ENCODE measurements around the gene CENPB.

The CENPB gene

DNA sequence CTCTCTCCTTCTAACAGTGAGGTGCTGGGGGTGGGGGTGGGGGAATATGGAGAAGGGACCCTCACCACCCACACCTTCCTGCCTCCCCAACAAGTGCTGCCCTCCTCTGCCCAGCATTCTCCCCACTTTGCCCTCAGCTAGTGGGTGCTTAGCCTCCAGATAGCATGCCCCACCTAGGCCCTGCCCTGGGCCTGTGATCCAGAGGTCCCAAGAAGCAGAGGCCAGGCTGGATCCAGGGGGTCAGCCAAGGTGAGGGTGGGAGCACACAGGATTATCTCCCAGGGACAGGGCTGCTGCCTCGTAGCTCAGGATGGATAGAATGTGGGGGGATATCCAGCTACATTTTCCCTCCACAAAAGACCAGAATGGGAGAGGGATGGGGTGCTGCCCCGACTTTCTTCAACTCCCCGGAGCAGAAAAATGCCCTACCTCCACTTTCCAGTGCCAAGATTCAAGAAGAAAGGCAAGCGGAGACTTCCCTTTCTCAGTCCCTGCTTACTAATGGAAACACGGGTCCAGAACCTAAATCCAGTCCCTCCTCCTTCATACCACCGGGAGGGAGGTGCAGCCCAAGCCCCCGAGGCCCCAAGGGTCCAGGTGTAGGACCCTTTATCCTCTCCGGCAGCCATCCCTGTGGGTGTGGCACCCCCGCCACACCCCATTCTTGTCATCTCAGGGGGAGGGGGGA, 20.0 kb downstream of the CENPB start:
- DNase-seq (ENCODE audit: low spot score): no peak

DNA sequence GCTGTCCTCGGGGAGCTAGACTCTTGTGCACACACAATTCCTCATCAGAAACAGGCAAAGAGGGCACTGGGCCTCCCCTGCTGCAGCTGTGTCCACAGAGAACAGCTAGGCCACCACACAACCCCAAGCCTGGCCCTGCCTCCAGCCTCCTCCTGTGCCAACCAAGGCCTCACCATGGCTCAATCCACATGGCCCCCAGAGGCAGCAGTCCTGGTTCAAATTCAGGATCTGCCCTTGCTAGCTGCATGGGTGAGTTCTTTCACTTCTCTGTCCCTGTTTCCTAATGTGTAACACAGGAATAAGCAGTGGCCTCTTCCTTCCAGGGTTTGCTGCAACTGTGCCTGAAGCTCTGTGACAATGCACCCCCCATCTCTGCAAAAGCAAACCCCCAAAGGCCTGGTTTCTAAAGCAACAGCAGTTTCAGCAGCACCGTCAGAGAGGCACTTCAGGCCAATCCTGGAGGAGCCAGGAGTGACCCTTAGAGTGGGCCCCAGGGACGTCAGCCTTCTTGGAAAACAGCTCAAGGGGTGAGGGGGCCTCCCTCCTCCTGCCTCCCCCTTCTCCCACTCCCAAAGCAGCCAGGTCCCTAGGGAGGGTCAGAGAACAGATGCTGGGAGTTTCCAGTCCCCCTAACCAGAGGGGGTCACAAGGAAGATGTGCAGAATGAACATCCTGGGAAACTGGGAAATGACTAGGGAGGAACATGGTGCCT, 21.2 kb downstream of the CENPB start:
- no peak for DNase-seq (ENCODE audit: low spot score)

DNA sequence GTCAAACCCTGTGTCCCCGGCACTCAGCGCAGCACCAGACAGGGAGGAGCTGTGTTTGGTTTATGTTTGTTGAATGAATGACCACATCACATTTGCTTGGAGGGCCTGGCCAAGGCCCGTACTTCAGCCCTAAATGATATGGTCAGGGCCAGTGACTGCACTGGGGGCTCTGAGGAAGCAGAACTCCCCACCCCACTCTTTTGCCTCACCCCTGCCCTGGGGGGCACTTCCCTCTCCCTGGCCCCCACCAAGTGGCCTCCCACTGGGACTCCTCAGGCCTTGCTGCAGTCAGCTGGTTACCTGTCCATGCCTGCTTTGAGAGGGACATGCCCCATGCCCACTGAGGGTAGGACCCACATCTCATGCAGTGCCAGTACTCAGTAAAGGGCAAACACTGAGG, 21.9 kb downstream of the CENPB start:
- DNase-seq (ENCODE audit: low spot score): no peak

DNA sequence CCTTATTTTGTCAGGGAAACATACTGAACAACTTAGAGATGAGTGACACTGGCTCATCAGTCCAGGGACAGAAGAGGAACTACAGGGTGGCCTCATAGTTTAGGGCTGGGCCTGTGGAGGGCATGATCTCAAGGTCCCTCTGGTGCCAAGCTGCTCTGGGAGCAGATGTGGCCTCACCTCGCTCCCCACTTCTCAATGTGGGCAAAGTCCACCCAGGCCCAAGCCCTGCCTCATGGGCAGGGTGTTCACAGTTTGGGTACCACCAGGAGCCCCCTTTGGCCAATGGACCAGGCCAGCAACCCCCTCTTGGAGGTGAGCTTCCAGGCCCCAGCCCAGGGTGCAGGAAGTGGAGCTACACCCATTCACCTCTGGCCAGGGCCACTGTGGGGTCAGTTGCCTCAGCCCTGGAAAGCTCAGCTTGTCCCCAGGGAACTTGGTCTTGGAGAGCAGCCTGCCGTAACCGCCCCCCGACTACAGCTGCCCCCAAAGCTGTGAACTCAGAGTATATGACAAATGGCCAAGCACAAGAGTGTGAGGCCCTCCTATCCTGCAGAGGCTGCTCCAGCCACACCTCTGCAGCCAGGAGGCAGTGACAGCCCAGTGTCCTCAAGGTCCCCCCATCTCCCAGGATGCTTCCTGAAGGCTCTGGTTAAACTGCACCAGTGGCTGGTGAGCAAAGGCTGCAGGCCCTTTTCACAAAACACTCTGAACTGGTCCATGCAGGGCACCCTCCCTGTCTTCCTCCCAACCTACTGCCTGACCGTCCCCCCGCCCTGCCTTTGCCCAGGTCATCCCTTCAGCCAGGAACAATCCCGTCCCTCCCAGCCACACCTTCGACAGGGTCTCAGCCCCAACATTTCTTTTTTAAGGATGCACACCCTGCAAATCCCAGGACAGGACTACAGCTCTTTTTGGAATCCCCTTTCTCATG, 22.6 kb downstream of the CENPB start:
- DNase-seq (ENCODE audit: low spot score): no peak

DNA sequence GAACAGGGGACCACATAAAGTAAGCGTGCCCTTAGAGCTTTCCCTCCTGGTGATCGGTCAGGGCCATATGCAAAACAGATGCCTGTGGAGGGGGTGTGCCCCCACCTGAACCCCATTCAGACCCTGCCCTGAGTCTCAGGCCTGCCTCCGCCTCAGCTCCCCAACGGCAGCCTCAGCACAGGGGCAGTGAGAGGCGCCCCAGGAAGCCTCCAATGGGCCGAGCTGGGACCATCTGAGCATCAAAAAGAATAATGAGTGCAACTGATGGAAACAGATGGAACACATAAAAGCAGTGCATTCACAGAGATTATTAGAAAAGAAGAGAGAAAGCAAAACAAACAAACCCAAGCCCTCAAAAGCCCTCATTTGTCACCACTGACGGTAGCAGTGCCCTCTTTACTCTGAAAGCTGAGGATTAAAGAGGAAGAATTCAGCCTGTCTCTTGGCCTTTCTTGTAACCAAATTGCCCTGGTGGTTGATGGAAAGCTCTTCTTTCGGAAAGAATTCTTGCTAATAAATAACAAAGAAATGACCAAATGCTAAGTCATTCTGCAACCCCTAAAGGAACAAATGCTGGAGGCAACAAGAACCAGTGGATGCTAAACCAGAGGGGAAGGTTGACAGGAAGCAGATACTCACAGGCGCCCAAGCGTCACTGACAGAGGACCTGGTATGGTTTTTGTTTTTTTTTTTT, 25.7 kb downstream of the CENPB start:
- no peak for DNase-seq (ENCODE audit: low spot score)

DNA sequence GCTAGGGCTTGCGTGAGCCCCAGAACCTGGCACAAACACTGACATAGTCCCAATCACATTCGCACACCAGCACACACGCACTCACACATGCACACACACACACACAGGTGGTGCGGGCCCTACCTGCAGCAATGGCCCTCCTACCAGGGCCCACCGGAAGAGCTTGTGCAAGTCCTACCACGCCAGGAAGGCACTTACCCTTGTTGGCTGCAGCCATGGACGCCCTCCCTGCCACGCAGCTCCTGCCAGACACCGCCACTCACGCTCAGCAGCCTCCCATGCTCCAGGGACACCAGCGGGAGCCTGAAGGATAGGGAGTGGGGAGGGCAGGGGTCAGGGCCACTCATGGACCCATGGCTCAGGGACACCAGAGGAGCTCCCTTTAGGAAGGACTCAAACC, 26.7 kb downstream of the CENPB start:
- no peak for DNase-seq (ENCODE audit: low spot score)

DNA sequence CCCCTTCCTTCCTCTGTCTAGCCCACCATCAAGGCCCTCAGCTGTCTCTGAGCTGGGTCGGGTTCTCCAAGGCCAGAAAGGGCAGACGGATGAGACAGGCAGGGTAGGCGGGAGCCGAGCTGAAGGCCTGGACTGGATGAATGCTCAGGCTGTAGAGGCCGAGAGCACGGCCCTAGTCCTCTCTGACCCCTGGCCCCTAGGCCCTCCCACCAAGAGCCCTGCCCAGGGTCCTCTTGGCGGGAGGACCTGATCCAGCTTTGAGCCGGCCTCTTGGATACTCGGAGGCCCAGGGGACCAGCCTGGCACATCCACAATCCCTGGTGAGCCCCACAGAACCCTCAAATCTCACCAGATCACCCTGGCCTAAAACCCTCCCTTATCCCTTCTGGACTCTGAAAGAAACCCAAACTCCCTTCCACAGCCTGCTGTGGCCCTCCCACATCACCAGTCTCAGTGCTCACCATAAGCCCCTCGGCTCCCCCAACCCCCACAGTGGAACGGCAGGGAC, 27.2 kb downstream of the CENPB start:
- no peak for DNase-seq (ENCODE audit: low spot score)

DNA sequence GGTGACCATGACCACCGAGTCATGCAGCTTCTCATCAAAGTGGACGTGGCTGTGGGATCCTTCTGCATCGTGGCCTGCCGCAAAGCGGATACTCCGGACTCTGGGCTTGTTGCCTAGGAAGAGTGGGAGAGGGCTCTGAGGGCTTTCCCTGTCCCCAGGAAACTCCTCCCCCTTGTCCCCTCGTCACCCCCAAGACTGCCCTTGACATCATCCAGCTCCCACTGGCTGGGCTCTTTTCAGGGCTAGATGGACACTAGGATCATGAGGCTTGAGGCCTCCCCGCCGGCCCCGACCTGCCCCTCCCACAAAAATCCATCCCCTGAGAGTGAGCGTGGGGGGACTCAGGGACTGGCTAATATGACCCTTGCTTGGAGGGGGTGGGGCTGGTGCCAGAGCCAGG, 28.0 kb downstream of the CENPB start:
- DNase-seq (ENCODE audit: low spot score): no peak

DNA sequence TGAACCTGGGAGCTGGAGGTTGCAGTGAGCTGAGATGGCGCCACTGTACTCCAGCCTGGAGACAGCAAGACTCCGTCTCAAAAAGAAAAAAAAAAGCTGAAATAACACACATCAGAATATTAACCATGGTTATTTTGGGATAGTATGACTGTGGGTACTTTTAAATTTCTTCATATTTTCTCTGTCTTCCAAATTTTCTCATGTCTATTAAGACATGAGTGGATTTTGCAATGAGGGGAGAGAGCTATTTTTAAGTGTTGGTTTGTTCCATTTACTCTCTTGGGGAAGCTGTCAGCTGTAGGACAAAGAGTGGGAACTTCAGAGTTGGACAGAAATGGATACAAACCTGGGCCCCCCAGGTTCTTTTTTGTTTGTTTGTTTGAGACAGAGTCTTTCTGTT, 29.3 kb downstream of the CENPB start:
- no peak for DNase-seq (ENCODE audit: low spot score)

DNA sequence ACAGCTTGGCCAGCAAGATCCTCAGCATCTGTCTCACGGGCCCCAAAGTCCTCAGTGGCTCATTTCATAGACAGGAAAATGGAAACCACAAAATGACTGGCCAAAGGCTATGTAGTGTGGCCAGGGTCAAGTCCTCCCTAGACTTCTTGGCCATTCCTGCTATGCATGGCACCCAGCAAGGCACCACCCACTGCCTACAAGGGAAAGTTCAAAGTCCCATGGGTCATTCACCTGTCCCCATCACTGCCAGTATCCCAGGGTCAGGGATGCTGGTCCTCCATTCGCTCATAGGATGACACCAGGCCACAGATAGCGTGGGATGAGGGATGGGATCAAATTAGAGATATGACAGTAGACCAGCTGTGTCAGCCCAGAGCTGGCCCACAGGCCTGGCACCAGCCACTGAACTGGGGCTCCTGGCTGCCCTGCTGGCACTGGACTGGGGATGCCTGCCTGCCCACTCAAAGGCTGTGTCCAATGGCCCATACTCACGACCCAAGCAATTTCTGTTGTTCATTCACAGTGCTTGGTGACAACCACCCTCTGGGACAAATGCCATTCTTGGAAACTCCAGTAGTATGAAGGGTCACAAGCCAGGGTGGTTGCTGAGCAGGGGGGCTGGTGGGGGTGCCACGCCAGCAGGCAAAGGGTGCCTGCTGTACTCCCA, 30.6 kb downstream of the CENPB start:
- DNase-seq (ENCODE audit: low spot score): no peak

DNA sequence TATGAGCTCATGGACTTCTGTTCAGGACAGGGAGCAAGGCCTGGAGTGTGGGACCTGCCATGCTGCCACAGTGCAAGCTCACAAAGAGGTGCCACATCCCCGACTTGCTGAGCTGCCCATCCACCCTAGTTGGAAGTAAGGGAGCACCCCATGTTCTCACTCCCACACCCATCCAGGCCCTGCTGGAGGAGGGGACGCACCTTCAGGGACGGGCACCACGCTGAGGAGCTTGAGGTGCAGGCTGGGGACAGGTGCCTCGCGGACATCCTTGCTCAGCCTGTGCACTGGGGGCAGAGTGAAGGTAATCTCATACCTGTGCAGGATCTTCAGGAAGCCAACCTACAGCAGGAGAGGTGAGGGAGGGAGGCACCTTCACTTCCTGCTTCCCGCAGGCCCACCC, 31.3 kb downstream of the CENPB start:
- DNase-seq (ENCODE audit: low spot score): no peak

DNA sequence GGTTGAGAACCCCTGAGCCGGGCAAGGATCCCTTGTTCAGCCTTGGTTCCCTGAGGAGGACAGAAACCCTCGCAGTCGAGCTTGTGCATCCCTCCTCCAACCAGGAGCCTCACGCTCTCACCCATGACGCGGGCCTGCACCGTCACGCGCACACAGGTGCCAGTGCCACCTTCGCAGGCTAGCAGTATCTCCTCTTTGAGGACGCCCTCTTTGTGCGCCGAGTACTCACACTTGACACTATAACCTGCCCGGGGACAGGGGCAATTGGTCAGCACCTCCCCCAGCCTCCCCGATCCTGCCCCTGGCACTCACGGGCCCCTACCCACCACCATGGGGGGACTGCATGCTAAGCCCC, 32.3 kb downstream of the CENPB start:
- no peak for DNase-seq (ENCODE audit: low spot score)

DNA sequence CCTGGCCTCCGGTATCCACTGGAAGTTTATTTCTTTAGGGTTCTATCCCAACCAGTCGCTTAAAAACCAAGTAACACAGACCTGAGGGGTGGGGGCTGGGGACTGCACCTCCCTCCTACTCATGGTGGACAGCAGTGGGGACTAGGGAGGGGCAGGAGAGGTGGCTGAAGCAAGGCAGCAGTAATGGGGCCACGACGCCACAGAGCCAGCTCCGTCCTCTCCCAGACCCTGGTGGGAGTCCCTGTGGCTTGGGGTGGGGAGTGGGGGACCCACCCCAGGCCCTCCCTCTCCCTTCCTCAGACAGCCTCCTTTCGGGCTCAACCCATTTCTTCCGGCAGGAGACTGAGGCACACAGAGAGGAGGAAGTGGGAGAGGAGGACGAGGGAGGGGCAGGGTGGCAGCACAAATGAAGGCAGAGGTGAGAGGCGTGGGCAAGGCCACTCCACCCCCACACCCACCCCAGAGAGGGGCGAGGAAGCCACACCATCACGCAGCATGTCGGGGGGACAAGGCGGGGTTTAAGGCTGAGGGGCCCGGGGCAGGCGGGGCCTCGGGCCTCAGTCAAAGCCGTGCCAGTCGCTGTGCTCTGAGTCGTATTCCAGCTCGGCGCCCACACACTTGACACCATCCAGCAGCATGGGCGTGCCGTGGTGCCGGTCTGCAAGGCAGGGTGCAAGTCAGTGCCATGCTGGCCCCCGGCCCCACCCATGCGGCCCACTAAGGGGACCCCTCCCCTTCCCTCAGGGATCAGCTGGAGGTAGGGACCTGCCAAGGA, 32.9 kb downstream of the CENPB start:
- DNase-seq (ENCODE audit: low spot score): no peak

DNA sequence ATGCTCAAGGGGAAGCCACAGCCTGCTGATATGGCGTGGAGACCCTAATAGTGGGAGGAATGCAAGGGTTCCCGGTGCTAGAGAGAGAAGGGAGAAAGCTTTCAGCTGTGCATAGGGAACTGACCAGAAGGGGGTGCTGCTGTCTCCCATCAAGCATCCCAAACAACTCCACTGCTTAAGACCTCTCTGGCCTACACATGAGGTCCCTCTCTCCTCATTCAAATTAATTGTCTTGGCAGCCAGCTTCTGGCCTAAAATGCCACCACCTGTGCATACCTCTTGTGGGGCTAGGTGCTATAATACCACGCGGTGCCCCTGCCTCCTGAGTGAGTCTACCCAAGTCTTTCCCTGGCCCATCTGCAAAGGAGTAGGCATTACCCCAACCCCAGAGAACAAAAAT, 33.4 kb downstream of the CENPB start:
- peak; percentile 49 for DNase-seq (ENCODE audit: low spot score)

DNA sequence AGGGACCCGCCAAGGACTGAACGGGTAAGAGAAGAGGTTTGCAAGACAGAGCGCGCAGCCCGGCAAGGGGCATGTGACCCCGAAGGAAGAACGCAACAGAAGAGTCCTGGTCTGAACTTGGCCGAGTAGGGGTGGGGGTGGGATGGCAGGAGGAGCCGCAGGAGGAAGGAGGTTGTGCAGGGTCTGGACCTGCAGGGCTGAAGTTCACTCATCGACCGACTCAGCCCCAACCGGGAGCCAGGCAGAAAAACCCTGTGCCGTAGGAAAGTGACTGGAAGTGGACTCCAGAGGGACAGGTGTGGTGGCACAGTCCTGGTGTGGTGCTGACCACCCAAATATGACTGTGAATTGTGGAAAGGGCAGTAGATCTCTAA, 34.2 kb downstream of the CENPB start:
- no peak for DNase-seq (ENCODE audit: low spot score)

DNA sequence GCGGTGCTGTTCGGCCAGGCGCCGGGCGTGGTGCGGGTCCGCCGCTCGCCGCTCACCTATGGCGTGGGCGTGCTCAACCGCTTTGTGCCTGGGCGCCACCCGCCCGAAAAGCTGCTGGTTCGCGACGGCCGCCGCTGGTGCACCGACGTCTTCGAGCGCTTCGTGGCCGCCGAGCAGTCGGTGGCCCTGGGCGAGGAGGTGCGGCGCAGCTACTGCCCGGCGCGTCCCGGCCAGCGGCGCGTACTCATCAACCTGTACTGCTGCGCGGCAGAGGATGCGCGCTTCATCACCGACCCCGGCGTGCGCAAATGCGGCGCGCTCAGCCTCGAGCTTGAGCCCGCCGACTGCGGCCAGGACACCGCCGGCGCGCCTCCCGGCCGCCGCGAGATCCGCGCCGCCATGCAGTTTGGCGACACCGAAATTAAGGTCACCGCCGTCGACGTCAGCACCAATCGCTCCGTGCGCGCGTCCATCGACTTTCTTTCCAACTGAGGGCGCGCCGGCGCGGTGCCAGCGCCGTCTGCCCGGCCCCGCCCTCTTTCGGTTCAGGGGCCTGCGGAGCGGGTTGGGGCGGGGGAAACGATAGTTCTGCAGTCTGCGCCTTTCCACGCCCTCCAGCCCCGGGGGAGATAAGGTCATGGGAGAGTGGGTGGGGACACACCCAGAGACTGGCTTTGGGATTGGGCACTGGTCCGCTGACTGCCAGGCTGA, 34.7 kb downstream of the CENPB start:
- peak; percentile 27 for DNase-seq (ENCODE audit: low spot score)

DNA sequence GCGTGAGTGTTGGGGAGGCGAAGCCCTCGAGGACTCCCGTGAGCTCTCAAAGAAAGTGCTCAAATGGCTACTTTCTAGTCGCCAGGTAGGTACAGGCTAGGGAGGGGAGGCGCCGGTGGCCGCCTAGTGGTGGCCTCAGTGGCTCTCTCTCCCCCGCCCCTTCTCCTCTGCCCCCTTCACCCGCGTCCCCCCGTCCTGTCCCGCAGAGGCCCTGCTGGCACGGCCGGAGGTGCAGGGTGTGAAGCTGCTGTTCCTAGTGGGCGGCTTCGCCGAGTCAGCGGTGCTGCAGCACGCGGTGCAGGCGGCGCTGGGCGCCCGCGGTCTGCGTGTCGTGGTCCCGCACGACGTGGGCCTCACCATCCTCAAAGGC, 35.2 kb downstream of the CENPB start:
- no peak for DNase-seq (ENCODE audit: low spot score)

DNA sequence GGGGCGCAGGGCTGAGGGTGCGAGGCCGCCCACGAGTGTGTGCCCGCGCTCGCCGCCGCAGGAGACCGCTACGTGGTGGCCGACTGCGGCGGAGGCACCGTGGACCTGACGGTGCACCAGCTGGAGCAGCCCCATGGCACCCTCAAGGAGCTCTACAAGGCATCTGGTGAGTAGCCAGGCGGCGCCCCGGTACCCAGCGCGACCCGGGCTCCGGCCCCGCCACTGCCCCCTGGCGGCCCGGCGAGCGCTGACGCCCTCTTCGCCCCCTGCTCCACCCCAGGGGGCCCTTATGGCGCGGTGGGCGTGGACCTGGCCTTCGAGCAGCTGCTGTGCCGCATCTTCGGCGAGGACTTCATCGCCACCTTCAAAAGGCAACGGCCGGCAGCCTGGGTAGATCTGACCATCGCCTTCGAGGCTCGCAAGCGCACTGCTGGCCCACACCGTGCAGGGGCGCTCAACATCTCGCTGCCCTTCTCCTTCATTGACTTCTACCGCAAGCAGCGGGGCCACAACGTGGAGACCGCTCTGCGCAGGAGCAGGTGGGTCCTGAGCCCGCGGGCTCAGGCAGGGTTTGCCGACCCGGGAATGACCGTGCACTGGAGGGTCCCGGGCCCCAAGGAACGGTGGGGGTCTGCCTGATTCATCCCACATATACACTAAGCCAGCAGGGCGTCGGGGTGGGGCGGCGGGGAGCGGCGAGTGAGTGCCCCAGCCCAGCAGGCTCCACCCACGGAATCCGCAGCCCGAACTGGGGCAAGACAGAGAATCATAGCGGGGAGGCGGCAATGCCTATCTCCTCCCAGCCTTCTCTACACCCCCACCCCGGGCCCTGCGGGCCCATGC, 36.6 kb downstream of the CENPB start:
- peak; percentile 38 for DNase-seq (ENCODE audit: low spot score)

DNA sequence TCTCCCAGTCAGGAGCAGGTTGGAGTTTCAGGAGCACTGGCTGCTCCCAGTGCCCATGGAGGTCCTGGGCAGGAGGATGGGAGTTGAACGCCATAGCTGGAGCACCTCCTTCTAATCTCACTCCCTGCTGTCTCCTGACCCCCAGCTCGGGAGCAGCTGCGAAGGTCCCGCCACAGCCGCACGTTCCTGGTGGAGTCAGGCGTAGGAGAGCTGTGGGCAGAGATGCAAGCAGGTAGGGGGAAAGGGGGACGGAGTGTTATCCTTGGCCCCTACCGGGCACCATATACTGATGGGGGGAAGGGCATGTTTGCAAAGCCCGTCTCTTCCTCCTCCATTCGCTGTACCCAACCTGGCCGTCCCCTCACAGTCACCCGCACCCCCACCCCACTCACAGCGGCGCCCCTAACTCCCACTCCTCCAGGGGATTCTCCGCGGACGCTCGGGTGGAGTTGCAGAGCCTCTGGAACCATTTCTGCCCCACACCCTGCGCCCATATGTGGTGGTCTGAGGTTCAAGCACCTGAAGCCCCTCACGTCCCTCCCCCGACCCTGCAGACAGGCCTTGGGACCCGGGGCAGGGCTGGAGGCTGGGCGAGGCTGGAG, 37.4 kb downstream of the CENPB start:
- no peak for DNase-seq (ENCODE audit: low spot score)

Data from activated CD4-positive, alpha-beta T cell treated with anti-CD3 and anti-CD28 coated beads, Interleukin-2, Interleukin-4, amounts not matched to agents 100 ng/mL and 50 ng/mL, durations not matched to agents 16 hours and 8 hours (primary cell).